ENCODE measurements around the gene TMEFF2. TPM values are rescaled to one million over a fixed set of nuclear protein-coding genes. Genes with fewer than 3 reads are reported as not detected.

Gene TMEFF2
- total and polyA plus RNA-seq, 4 donors: 0.08 TPM; not detected in 3

GRCh38 chr2:192060161-192060560 is 134.6 kb downstream of the TMEFF2 start (continued):
- no peak for TF ChIP-seq ZBTB33 (IDR thresholded peaks at IDR 0.05)

- no peak for TF ChIP-seq HNF4A (conservative IDR thresholded peaks at IDR 0.05)
- TF ChIP-seq ZBTB33 (IDR thresholded peaks at IDR 0.05): no peak
- no peak for TF ChIP-seq HNF4G (IDR thresholded peaks at IDR 0.05)
- TF ChIP-seq JUND (IDR thresholded peaks at IDR 0.05): no peak
- no peak for TF ChIP-seq FOXA2 (IDR thresholded peaks at IDR 0.05)
- TF ChIP-seq ATF3 (IDR thresholded peaks at IDR 0.05): no peak
- no peak for TF ChIP-seq YY1 (IDR thresholded peaks at IDR 0.05)
- TF ChIP-seq NR2F2 (IDR thresholded peaks at IDR 0.05): no peak
- TF ChIP-seq TAF1 (conservative IDR thresholded peaks at IDR 0.05): no peak
- no peak for TF ChIP-seq REST (IDR thresholded peaks at IDR 0.05)
- no peak for TF ChIP-seq RAD21 (IDR thresholded peaks at IDR 0.05)
- no peak for TF ChIP-seq RXRA (IDR thresholded peaks at IDR 0.05)
- TF ChIP-seq CTCF (IDR thresholded peaks at IDR 0.05; ENCODE audit: low read depth, low read length, missing input control): no peak
- no peak for TF ChIP-seq GABPA (IDR thresholded peaks at IDR 0.05 in 1 of 2, conservative IDR thresholded peaks at IDR 0.05 in 1 of 2)
- TF ChIP-seq EGR1 (IDR thresholded peaks at IDR 0.05; ENCODE audit: low read depth in 2 of 2): no peak
- no peaks in the 10 kb centered on the region for H3K36me3 ChIP-seq (ENCODE audit: control insufficient read depth in 4 of 4, insufficient read depth in 3 of 4, low read depth in 1 of 4, low read length in 3 of 4)
- H3K4me1 ChIP-seq (ENCODE audit: control insufficient read depth in 4 of 4, insufficient read depth in 4 of 4, low read length in 3 of 4): no peaks in the 10 kb centered on the region
- H3K27ac ChIP-seq (ENCODE audit: low read depth in 1 of 2, low read length in 2 of 2): no peak overlapping the region
- WGBS: over 99% methylated on average over 2 of the region's 2 CpGs
- no peak overlapping the region for H3K9ac ChIP-seq (ENCODE audit: low read depth in 1 of 2, low read length in 2 of 2)
- no peaks in the 10 kb centered on the region for H3K9me3 ChIP-seq (ENCODE audit: control insufficient read depth in 4 of 4, low read length in 3 of 4)
- DNase-seq (ENCODE audit: low spot score): no peak
- H3K4me3 ChIP-seq (ENCODE audit: low read depth in 1 of 3, low read length in 3 of 3): no peak overlapping the region
- H3K27me3 ChIP-seq (ENCODE audit: control insufficient read depth in 4 of 4, insufficient read depth in 4 of 4, low read length in 3 of 4): no peaks in the 10 kb centered on the region
Observed at GRCh38 chr2:192059266-192059665, 135.5 kb downstream of the TMEFF2 start.
